ENCODE results near the gene NCKAP5L. TPM values are rescaled to one million over a fixed set of nuclear protein-coding genes. Genes with fewer than 3 reads are reported as not detected.

Gene NCKAP5L
- total and polyA plus RNA-seq, 10 donors: 3.6 to 29.4 (median 21.1) TPM

DNA sequence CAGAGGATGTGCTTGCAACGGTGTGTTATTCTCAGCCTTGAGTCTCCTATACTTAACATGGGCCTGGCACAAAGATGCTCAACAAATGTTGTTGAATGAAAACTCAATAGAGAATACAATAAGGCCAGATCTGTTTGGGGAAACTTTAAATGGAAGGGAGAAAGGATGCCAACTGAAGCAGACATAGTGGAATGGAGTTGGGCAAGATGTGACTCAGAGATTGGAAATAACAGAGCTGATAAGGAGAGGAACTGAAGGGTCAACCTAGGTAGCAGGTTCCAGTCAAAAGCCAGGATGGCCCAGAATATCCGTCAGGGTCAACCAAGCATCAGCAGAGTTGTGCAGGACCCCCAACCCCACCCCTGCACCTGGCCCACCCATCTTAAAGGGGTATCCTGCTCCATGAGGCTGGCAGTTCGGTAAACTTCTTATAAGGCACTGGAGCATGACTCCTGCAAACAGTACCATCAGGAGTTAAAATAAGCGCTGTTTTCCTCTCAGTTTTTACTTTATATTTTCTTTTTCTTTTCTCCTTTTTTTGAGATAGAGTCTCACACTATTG, 15.7 kb upstream of the NCKAP5L start:
- peaks cover 0 to 11% (median 3%) of the 10 kb centered on the region in 7 donors for H3K27me3 ChIP-seq (replicated peaks in 1 of 7)
- no peaks in the 10 kb centered on the region for H3K9me3 ChIP-seq
- H3K27ac ChIP-seq: no peak overlapping the region
- TF ChIP-seq POLR2AphosphoS5 (IDR thresholded peaks at IDR 0.05): no peak
- TF ChIP-seq CTCF (IDR thresholded peaks at IDR 0.05 in 8 of 11, conservative IDR thresholded peaks at IDR 0.05 in 3 of 11): no peak
- TF ChIP-seq POLR2A (IDR thresholded peaks at IDR 0.05): no peak
- H3K4me3 ChIP-seq: no peak overlapping the region
- intact Hi-C loops (cut with DNase I; ENCODE audit: low total_unique reads): loop anchor here (5.0 kb wide), 1 partner anchor 67 kb away; no protein-coding TSS in a partner anchor
- WGBS, 5 donors: 89 to 96% (median 92%) methylated on average over 4 of the region's 4 CpGs
- no peaks in the 10 kb centered on the region for H3K36me3 ChIP-seq
- H3K4me1 ChIP-seq: peaks cover 5 to 30% (median 17%) of the 10 kb centered on the region in 6 donors
- no peak for DNase-seq

DNA sequence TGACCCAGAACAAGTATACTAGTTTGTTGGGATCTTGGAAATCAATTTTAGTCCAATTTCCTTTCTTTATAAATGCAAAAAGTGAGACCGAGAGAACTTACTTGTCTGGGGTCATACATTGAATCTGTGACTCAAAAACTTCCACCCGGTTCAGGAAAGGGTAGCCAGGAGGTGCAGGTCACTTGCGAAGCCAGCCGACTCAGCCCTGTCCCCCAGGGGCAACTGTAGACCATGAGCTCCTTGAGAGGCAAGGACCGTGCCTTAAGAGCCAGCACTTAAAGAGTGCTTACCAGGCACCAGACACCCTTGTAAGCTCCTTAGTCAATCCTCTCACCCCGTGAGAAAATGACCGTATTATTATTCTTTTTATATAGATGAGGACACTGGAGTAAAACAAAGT, 15.2 kb upstream of the NCKAP5L start:
- Histone ChIP-seq H3K4me3 (peak overlapping the region; percentile 62 to 88 (median 70)), H3K27me3 (replicated peaks in 1 of 7) (peaks cover 0 to 6% (median under 1%) of the 10 kb centered on the region in 7 donors), H3K9me3 (no peaks in the 10 kb centered on the region), H3K4me1 (peaks cover 5 to 30% (median 17%) of the 10 kb centered on the region in 6 donors), H3K36me3 (peaks cover 0 to 2% (median 0%) of the 10 kb centered on the region in 6 donors), H3K27ac (peak overlapping the region; percentile 79 to 94 (median 89))
- TF ChIP-seq POLR2AphosphoS5 (IDR thresholded peaks at IDR 0.05): no peak
- TF ChIP-seq CTCF (IDR thresholded peaks at IDR 0.05 in 8 of 11, conservative IDR thresholded peaks at IDR 0.05 in 3 of 11): no peak
- no peak for TF ChIP-seq POLR2A (IDR thresholded peaks at IDR 0.05)
- no peak for DNase-seq
- intact Hi-C loops (cut with DNase I; ENCODE audit: low total_unique reads): loop anchor here (5.0 kb wide), 1 partner anchor 66 kb away; no protein-coding TSS in a partner anchor
- 87 to 92% (median 90%) methylated on average over 7 of the region's 7 CpGs for WGBS, 5 donors

GRCh38 chr12:49842519-49843352, 14.5 kb upstream of the NCKAP5L start, which contains the start of gene BCDIN3D:
Gene BCDIN3D (minus strand): TSS chr12:49843106. CDS start chr12:49843087, 19 bp downstream.
- 0 to 2% (median 1%) methylated on average over 37 to 55 of the region's 55 CpGs for WGBS, 5 donors
- TF ChIP-seq POLR2AphosphoS5 (IDR thresholded peaks at IDR 0.05): peak; percentile 94 to 97 (median 94)
- peak in 1 of 11 experiments; percentile 30 for TF ChIP-seq CTCF (IDR thresholded peaks at IDR 0.05 in 8 of 11, conservative IDR thresholded peaks at IDR 0.05 in 3 of 11)
- TF ChIP-seq POLR2A (IDR thresholded peaks at IDR 0.05): peak in 1 of 3 donors; percentile 14
- Histone ChIP-seq H3K4me3 (peak within 1 kb of the TSS; percentile 62 to 88 (median 70)), H3K4me1 (peaks cover 5 to 30% (median 17%) of the 10 kb centered on the region in 6 donors), H3K36me3 (peaks cover 0 to 7% (median 0%) of the 10 kb centered on the region in 6 donors), H3K27ac (peak within 1 kb of the TSS; percentile 79 to 94 (median 89)), H3K9me3 (no peaks in the 10 kb centered on the region), H3K27me3 (replicated peaks in 1 of 7) (no peaks in the 10 kb centered on the region)
- peak; percentile 99 for DNase-seq
- intact Hi-C loops (cut with DNase I; ENCODE audit: low total_unique reads): loop anchor here (5.0 kb wide), 1 partner anchor 65 kb away; no protein-coding TSS in a partner anchor
